Measurements from ENCODE around the gene APLF.

DNA sequence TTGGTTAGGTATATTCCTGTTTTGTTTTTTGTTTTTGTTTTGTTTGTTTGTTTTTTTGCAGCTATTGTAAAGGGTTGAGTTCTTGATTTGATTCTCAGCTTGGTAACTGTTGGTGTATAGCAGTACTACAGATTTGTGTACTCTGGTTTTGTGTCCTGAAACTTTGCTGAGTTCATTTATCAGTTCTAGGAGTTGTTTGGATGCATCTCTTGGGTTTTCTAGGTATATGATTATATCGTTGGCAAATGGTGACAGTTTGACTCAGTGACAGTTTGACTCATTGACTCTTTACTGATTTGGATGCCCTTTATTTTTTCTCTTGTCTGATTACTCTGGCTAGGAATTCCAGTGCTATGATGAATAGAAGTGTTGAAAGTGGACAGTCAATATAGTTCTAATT is 53.7 kb downstream of the APLF start:
- TF ChIP-seq REST (IDR thresholded peaks at IDR 0.05; ENCODE audit: insufficient read depth in 1 of 2, low read depth in 2 of 2, low read length in 2 of 2) (no peak), POLR2AphosphoS5 (IDR thresholded peaks at IDR 0.05; ENCODE audit: low read depth, low read length) (no peak), SIN3A (IDR thresholded peaks at IDR 0.05; ENCODE audit: borderline replicate concordance, insufficient read depth, low read length) (no peak)

Data from PFSK-1 (cell line).